ENCODE measurements around the gene RAB12. TPM values are rescaled to one million over a fixed set of nuclear protein-coding genes. Genes with fewer than 3 reads are reported as not detected.

Gene RAB12
- total and polyA plus RNA-seq, 2 of the 13 experiments (the other 11 are each of a cell fraction or from before 2014, with no cell fraction given): 9.5 to 25.3 TPM

GRCh38 chr18:8629602-8630001 is 20.4 kb downstream of the RAB12 start:
- no peak for FAIRE-seq

GRCh38 chr18:8630546-8630945 is 21.3 kb downstream of the RAB12 start:
- Histone ChIP-seq H3K4me1 (ENCODE audit: insufficient read depth, low read length) (peaks cover 59% of the 10 kb centered on the region), H3K27me3 (ENCODE audit: control insufficient read depth in 1 of 2, insufficient read depth in 2 of 2, low read length in 2 of 2) (no peaks in the 10 kb centered on the region), H3K36me3 (replicated peaks in 1 of 2; ENCODE audit: control insufficient read depth in 1 of 2, insufficient read depth in 2 of 2, low read length in 2 of 2) (peaks cover 12 to 43% of the 10 kb centered on the region in 2 experiments), H3K9me3 (ENCODE audit: low read length) (no peaks in the 10 kb centered on the region), H4K20me1 (ENCODE audit: insufficient read depth, low read length) (peaks cover 3% of the 10 kb centered on the region; the same call in 1 of the 2 replicates), H3K4me2 (ENCODE audit: low read depth, low read length) (peak overlapping the region; percentile 13; the same call in 1 of the 2 replicates), H3K27ac (ENCODE audit: extremely low read length, insufficient read depth, low read length) (peak overlapping the region; percentile 28), H3K79me2 (ENCODE audit: insufficient read depth, low read length) (peaks cover 22% of the 10 kb centered on the region), H3K9ac (ENCODE audit: insufficient read depth, low read depth, low read length) (no peak overlapping the region), H3K4me3 (replicated peaks in 1 of 3; ENCODE audit: insufficient read depth in 1 of 3, low read depth in 2 of 3, low read length in 3 of 3) (no peak overlapping the region), H2AFZ (ENCODE audit: low read length) (no peak overlapping the region)
- POLR2A ChIA-PET: no interaction called here
- FAIRE-seq (no peak), DNase-seq (ENCODE audit: low spot score) (peak; percentile 62), ATAC-seq (peak; percentile 72)
- in situ Hi-C loops (cut with HindIII; ENCODE audit: extremely low pct_ligation_motif_present, low pct_unique_long_range_greater_than_20kb) (no loop called here), intact Hi-C loops (cut with micrococcal nuclease; ENCODE audit: unreplicated experiment) (no loop called here)
- 24% methylated on average over 2 of the region's 2 CpGs for WGBS (ENCODE audit: low lambda C conversion rate)
- BruUV-seq (replicated peaks): no TSS peak
- CTCF ChIA-PET (ENCODE audit: low intra/inter-chr PET ratio, low total read pairs): no interaction called here
- 0 out of 2 replicates have a peak, but pooled peaks have one; percentile 25 for TF ChIP-seq NFIC (IDR thresholded peaks at IDR 0.05; ENCODE audit: low read length)
- no peak for TF ChIP-seq HINFP (CRISPR knock-in tag; IDR thresholded peaks at IDR 0.05; ENCODE audit: low read depth)
- no peak for TF ChIP-seq SIX1 (CRISPR knock-in tag; IDR thresholded peaks at IDR 0.05; ENCODE audit: borderline replicate concordance)
- TF ChIP-seq MXD1 (CRISPR knock-in tag; IDR thresholded peaks at IDR 0.05): no peak
- no peak for TF ChIP-seq ZFP36L2 (CRISPR knock-in tag; IDR thresholded peaks at IDR 0.05)
- TF ChIP-seq HOXD1 (CRISPR knock-in tag; IDR thresholded peaks at IDR 0.05): 0 out of 2 replicates have a peak, but pooled peaks have one; percentile 31
- no peak for TF ChIP-seq RORA (CRISPR knock-in tag; IDR thresholded peaks at IDR 0.05)
- TF ChIP-seq NR2F1 (CRISPR knock-in tag; IDR thresholded peaks at IDR 0.05): no peak
- no peak for TF ChIP-seq ZNF20 (CRISPR knock-in tag; IDR thresholded peaks at IDR 0.05)
- TF ChIP-seq GATAD1 (CRISPR knock-in tag; IDR thresholded peaks at IDR 0.05): no peak
- TF ChIP-seq SP5 (CRISPR knock-in tag; IDR thresholded peaks at IDR 0.05; ENCODE audit: borderline replicate concordance, low read depth): no peak
- TF ChIP-seq ZSCAN9 (CRISPR knock-in tag; IDR thresholded peaks at IDR 0.05; ENCODE audit: borderline replicate concordance): no peak

More at GRCh38 chr18:8629602-8630001, 20.4 kb downstream of the RAB12 start:
- H3K27ac ChIP-seq (ENCODE audit: extremely low read length, insufficient read depth, low read length): peak overlapping the region; percentile 23
- ChIA-PET CTCF (ENCODE audit: low intra/inter-chr PET ratio, low total read pairs) (no interaction called here), POLR2A (no interaction called here)
- WGBS (ENCODE audit: low lambda C conversion rate): 97% methylated on average over 3 of the region's 3 CpGs
- intact Hi-C loops (cut with micrococcal nuclease; ENCODE audit: unreplicated experiment): no loop called here
- no peak overlapping the region for H3K4me2 ChIP-seq (ENCODE audit: low read depth, low read length)
- peaks cover 3% of the 10 kb centered on the region; the same call in 1 of the 2 replicates for H4K20me1 ChIP-seq (ENCODE audit: insufficient read depth, low read length)
- in situ Hi-C loops (cut with HindIII; ENCODE audit: extremely low pct_ligation_motif_present, low pct_unique_long_range_greater_than_20kb): no loop called here
- H3K9ac ChIP-seq (ENCODE audit: insufficient read depth, low read depth, low read length): no peak overlapping the region
- DNase-seq (ENCODE audit: low spot score): no peak
- H3K79me2 ChIP-seq (ENCODE audit: insufficient read depth, low read length): peaks cover 22% of the 10 kb centered on the region
- no peak overlapping the region for H2AFZ ChIP-seq (ENCODE audit: low read length)
- ATAC-seq: no peak
- BruUV-seq (replicated peaks): no TSS peak
- H3K4me1 ChIP-seq (ENCODE audit: insufficient read depth, low read length): peaks cover 68% of the 10 kb centered on the region
- H3K36me3 ChIP-seq (replicated peaks in 1 of 2; ENCODE audit: control insufficient read depth in 1 of 2, insufficient read depth in 2 of 2, low read length in 2 of 2): peaks cover 12 to 38% of the 10 kb centered on the region in 2 experiments
- no peaks in the 10 kb centered on the region for H3K27me3 ChIP-seq (ENCODE audit: control insufficient read depth in 1 of 2, insufficient read depth in 2 of 2, low read length in 2 of 2)
- no peak overlapping the region for H3K4me3 ChIP-seq (replicated peaks in 1 of 3; ENCODE audit: insufficient read depth in 1 of 3, low read depth in 2 of 3, low read length in 3 of 3)
- no peak for TF ChIP-seq ZFX (CRISPR knock-in tag; IDR thresholded peaks at IDR 0.05; ENCODE audit: low read depth)
- TF ChIP-seq ZNF44 (CRISPR knock-in tag; IDR thresholded peaks at IDR 0.05): no peak
- TF ChIP-seq RFX1 (IDR thresholded peaks at IDR 0.05): no peak
- TF ChIP-seq POGK (CRISPR knock-in tag; conservative IDR thresholded peaks at IDR 0.05): no peak
- TF ChIP-seq ZNF670 (CRISPR knock-in tag; IDR thresholded peaks at IDR 0.05; ENCODE audit: borderline replicate concordance): no peak
- H3K9me3 ChIP-seq (ENCODE audit: low read length): no peaks in the 10 kb centered on the region

Measured in HepG2 (cell line).